ENCODE results near the gene VMP1.
"Not testable (repeated sequence)": the region's sequence is repeated elsewhere in the genome, so short reads cannot be mapped to it uniquely, and the experiment has no call there.

Gene VMP1

GRCh38 chr17:59863616-59864015 lies 156.2 kb downstream of the VMP1 start:
- DNase-seq (ENCODE audit: low read depth in 2 of 2), result no peak

GRCh38 chr17:59869941-59870218 lies 162.4 kb downstream of the VMP1 start:
- DNase-seq (ENCODE audit: low read depth in 2 of 2), result no peak

DNA sequence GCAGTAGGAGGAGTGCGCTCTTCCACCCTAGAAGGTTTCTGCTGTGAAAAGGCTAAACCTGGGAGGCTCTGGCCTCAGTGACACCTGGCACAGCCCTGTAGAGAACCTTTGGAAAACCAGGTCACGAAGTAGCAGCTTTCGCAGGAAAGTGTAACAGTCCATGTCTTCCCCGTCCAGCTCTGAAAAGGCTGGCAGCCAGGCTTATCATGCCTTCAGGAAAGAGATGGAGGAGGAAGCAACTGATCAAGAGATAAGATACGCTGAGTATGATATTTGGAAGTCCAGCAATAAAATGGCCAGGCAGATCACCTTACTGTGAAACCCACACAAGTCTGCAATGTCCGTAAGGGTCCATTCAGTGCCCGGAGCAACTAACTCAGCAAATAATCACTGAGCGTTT lies 163.0 kb downstream of the VMP1 start:
- DNase-seq (ENCODE audit: low read depth in 2 of 2), result no peak

GRCh38 chr17:59872351-59872750 lies 164.9 kb downstream of the VMP1 start:
- no peak for DNase-seq (ENCODE audit: low read depth in 2 of 2)

DNA sequence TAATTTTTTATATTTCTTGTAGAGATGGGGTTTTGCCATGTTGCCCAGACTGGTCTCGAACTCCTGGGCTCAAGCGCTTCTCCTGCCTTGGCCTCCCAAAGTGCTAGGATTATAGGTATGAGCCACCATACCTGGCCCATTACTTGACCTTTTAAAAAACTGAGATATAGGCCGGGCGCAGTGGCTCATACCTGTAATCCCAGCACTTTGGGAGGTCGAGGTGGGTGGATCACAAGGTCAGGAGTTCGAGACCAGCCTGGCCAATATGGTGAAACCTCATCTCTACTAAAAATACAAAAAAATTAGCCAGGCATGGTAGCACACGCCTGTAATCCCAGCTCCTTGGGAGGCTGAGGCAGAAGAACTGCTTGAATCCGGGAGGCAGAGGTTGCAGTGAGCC lies 166.0 kb downstream of the VMP1 start:
- not testable (repeated sequence) for DNase-seq (ENCODE audit: low read depth in 2 of 2)

DNA sequence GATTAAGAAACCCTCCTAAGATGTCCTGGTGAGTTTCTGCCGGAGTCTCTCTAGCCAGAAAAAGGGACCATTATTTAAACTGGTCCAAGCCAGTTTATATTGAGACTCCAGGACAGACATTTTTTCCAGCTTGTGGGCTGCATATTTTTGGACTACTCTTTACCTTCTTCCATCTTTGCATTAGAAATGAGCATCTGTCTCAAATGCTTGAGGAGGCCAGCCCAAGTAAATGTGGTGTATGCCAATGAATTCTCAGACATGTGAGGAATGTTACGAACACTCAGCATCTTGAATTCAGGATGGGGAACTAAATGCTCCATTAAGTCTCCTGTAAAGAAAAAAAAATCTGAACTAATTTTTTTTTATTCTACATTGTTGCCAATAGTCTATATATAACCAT lies 166.9 kb downstream of the VMP1 start:
- DNase-seq (ENCODE audit: low read depth in 2 of 2), result no peak

- DNase-seq (ENCODE audit: low read depth in 2 of 2), result no peak
Measured at GRCh38 chr17:59876107-59876506, 168.7 kb downstream of the VMP1 start.

DNA sequence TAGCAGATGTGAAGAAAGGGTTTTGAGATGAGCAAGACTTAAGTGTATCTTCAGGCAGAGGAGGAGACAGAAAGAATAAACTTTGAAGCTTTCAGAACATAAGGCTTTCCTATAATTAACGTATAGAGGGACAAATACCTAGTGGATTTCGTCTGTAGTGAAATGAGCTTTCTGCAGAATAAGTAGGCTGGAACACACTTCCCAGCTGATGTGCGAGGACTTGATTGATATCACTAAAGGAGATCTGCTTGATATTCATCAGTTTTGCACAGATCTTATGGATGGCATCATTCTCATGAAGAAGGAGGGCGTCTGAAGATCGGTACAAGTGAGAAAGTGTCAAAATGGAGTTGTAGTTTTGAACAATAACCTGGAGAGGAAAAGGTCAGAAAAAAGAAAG lies 170.5 kb downstream of the VMP1 start:
- DNase-seq (ENCODE audit: low read depth in 2 of 2), result no peak

DNA sequence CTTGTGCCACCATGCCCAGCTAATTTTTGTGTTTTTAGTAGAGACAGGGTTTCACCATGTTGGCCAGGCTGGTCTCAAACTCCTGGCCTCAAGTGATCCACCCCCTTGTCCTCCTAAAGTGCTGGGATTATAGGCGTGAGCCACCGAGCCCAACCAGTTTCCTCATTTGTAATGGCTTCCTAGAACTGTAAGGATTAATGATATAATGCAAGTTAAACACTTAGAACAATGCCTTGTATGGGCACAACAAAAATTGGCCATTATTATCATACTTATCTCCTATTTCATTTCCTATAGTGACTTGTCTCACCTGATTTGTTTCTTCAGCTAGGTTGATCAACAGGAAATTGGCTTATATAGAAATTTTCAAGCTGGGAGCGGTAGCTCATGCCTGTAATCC lies 171.2 kb downstream of the VMP1 start:
- no peak for DNase-seq (ENCODE audit: low read depth in 2 of 2)

GRCh38 chr17:59884861-59885260 lies 177.4 kb downstream of the VMP1 start:
- no peak for DNase-seq (ENCODE audit: low read depth in 2 of 2)

DNA sequence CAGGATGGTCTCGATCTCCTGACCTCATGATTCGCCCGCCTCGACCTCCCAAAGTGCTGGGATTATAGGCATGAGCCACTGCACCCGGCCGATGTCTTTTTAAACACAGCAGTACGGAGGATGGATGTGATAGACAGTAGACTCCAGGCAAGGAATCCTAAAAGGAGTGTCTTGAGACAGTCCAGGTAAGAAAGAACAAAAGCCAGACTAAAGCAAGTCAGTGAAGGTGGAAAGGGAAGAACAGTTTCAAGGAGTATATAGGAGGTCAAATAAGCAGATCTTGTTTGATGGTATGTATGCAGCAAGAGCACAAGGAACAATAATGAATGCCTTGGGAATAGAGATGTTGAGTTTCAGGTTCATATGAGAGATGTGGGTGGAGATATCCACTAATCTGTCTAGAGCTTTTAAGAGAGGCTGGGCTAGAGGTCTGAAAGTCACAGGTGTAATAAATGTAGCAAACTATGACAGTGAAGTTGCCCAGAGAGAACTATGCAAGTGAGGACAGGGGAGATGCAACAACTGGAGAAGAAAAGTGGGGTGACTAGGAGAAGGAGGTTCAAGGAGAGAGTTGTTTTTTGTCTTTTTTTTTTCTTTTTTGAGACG lies 180.8 kb downstream of the VMP1 start:
- DNase-seq (ENCODE audit: low read depth in 2 of 2), result no peak

- no peak for DNase-seq (ENCODE audit: low read depth in 2 of 2)
Measured at GRCh38 chr17:59890720-59891119, 183.3 kb downstream of the VMP1 start.
